ENCODE results near the gene DNAJB5.
"Not testable (repeated sequence)": the region's sequence is repeated elsewhere in the genome, so short reads cannot be mapped to it uniquely, and the experiment has no call there.

The DNAJB5 gene

GRCh38 chr9:35002623-35003022 lies 13.1 kb downstream of the DNAJB5 start:
- no peaks in the 10 kb centered on the region for H3K36me3 ChIP-seq (ENCODE audit: insufficient read depth)
- no peaks in the 10 kb centered on the region for H3K79me2 ChIP-seq (ENCODE audit: insufficient read depth, low read depth)
- no peak for TF ChIP-seq CTCF (conservative IDR thresholded peaks at IDR 0.05; ENCODE audit: low read depth, low read length)

GRCh38 chr9:35004299-35004698 lies 14.8 kb downstream of the DNAJB5 start:
- not testable (repeated sequence) for H2AFZ ChIP-seq (ENCODE audit: low read depth); H3K79me2 ChIP-seq (ENCODE audit: insufficient read depth, low read depth); H3K4me1 ChIP-seq (ENCODE audit: low read depth, poor library complexity, severe bottlenecking); H3K4me2 ChIP-seq; H4K20me1 ChIP-seq (ENCODE audit: insufficient read depth); H3K27me3 ChIP-seq (ENCODE audit: insufficient read depth, low read depth); H3K9ac ChIP-seq; H3K4me3 ChIP-seq (IDR thresholded peaks at IDR 0.05; ENCODE audit: insufficient read depth, low read depth, low read length); H3K36me3 ChIP-seq (ENCODE audit: insufficient read depth); H3K27ac ChIP-seq

More at GRCh38 chr9:35002623-35003022, 13.1 kb downstream of the DNAJB5 start:
- no peak overlapping the region for H2AFZ ChIP-seq (ENCODE audit: low read depth)
- H3K27me3 ChIP-seq (ENCODE audit: insufficient read depth, low read depth) = no peaks in the 10 kb centered on the region
- no peak overlapping the region for H3K27ac ChIP-seq
- H3K4me1 ChIP-seq (ENCODE audit: low read depth, poor library complexity, severe bottlenecking) = no peaks in the 10 kb centered on the region
- H4K20me1 ChIP-seq (ENCODE audit: insufficient read depth) = no peaks in the 10 kb centered on the region
- no peak overlapping the region for H3K9ac ChIP-seq
- no peak overlapping the region for H3K4me3 ChIP-seq (IDR thresholded peaks at IDR 0.05; ENCODE audit: insufficient read depth, low read depth, low read length)
- H3K4me2 ChIP-seq = no peak overlapping the region

- no peaks in the 10 kb centered on the region for H3K4me1 ChIP-seq (ENCODE audit: low read depth, poor library complexity, severe bottlenecking)
- no peaks in the 10 kb centered on the region for H4K20me1 ChIP-seq (ENCODE audit: insufficient read depth)
- no peak overlapping the region for H3K4me2 ChIP-seq
- no peak overlapping the region for H3K9ac ChIP-seq
- no peaks in the 10 kb centered on the region for H3K36me3 ChIP-seq (ENCODE audit: insufficient read depth)
- H3K27me3 ChIP-seq (ENCODE audit: insufficient read depth, low read depth) = no peaks in the 10 kb centered on the region
- no peaks in the 10 kb centered on the region for H3K79me2 ChIP-seq (ENCODE audit: insufficient read depth, low read depth)
- TF ChIP-seq CTCF (conservative IDR thresholded peaks at IDR 0.05; ENCODE audit: low read depth, low read length) = no peak
- H3K27ac ChIP-seq = no peak overlapping the region
- no peak overlapping the region for H3K4me3 ChIP-seq (IDR thresholded peaks at IDR 0.05; ENCODE audit: insufficient read depth, low read depth, low read length)
- no peak overlapping the region for H2AFZ ChIP-seq (ENCODE audit: low read depth)
Observed at GRCh38 chr9:35010351-35010958, 20.9 kb downstream of the DNAJB5 start.

GRCh38 chr9:35014517-35014916 lies 25.0 kb downstream of the DNAJB5 start:
- H3K79me2 ChIP-seq (ENCODE audit: insufficient read depth, low read depth) = no peaks in the 10 kb centered on the region
- no peak overlapping the region for H3K4me2 ChIP-seq
- no peaks in the 10 kb centered on the region for H3K27me3 ChIP-seq (ENCODE audit: insufficient read depth, low read depth)
- H2AFZ ChIP-seq (ENCODE audit: low read depth) = no peak overlapping the region
- no peak overlapping the region for H3K9ac ChIP-seq
- H3K27ac ChIP-seq = no peak overlapping the region
- TF ChIP-seq CTCF (conservative IDR thresholded peaks at IDR 0.05; ENCODE audit: low read depth, low read length) = no peak
- no peak overlapping the region for H3K4me3 ChIP-seq (IDR thresholded peaks at IDR 0.05; ENCODE audit: insufficient read depth, low read depth, low read length)
- H3K36me3 ChIP-seq (ENCODE audit: insufficient read depth) = no peaks in the 10 kb centered on the region
- H3K4me1 ChIP-seq (ENCODE audit: low read depth, poor library complexity, severe bottlenecking) = no peaks in the 10 kb centered on the region
- no peaks in the 10 kb centered on the region for H4K20me1 ChIP-seq (ENCODE audit: insufficient read depth)

GRCh38 chr9:35023443-35023842 lies 33.9 kb downstream of the DNAJB5 start:
- not testable (repeated sequence) for H2AFZ ChIP-seq (ENCODE audit: low read depth); H3K9ac ChIP-seq; H3K36me3 ChIP-seq (ENCODE audit: insufficient read depth); H3K27ac ChIP-seq; H3K4me2 ChIP-seq; H3K27me3 ChIP-seq (ENCODE audit: insufficient read depth, low read depth); H3K4me3 ChIP-seq (IDR thresholded peaks at IDR 0.05; ENCODE audit: insufficient read depth, low read depth, low read length); H3K79me2 ChIP-seq (ENCODE audit: insufficient read depth, low read depth); H4K20me1 ChIP-seq (ENCODE audit: insufficient read depth)
- H3K4me1 ChIP-seq (ENCODE audit: low read depth, poor library complexity, severe bottlenecking) = peaks cover 16% of the 10 kb centered on the region
